SJSA1 (cell line): ENCODE results near the gene NHLRC2. TPM values are rescaled to one million over a fixed set of nuclear protein-coding genes. Genes with fewer than 3 reads are reported as not detected.
"Not testable (repeated sequence)": the region's sequence is repeated elsewhere in the genome, so short reads cannot be mapped to it uniquely, and the experiment has no call there.

ENCODE experiments used
- DNase-seq, 2 experiments: peaks; one replicate each; pipeline ENCODE4 v3.0.0-alpha.2; 2015 to 2020; ENCODE audit warnings: low spot score in 2 of 2, low read depth in 1 of 2
- H3K27ac ChIP-seq: fragments of 250-450 bp; sonication (Bioruptor Pico); 2 replicates; pipeline ENCODE4 v1.5.1; 2020; ENCODE audit warnings: mild to moderate bottlenecking, moderate library complexity
- H3K27me3 ChIP-seq: fragments of 250-450 bp; sonication (Bioruptor Pico); replicated peaks from 2 replicates; pipeline ENCODE4 v1.5.1; 2020; ENCODE audit warnings: mild to moderate bottlenecking, moderate library complexity
- H3K36me3 ChIP-seq: fragments of 250-450 bp; sonication (Bioruptor Pico); 2 replicates; pipeline ENCODE4 v1.5.1; 2020; ENCODE audit warnings: mild to moderate bottlenecking
- H3K4me1 ChIP-seq: fragments of 250-450 bp; sonication (Bioruptor Pico); replicated peaks from 2 replicates; pipeline ENCODE4 v1.6.1; 2021; ENCODE audit warnings: mild to moderate bottlenecking
- H3K4me3 ChIP-seq: fragments of 250-450 bp; sonication (Bioruptor Pico); 2 replicates; pipeline ENCODE4 v1.5.1; 2020; ENCODE audit warnings: mild to moderate bottlenecking
- H3K9me3 ChIP-seq: fragments of 250-450 bp; sonication (Bioruptor Pico); replicated peaks from 2 replicates; pipeline ENCODE4 v1.5.1; 2020; ENCODE audit warnings: mild to moderate bottlenecking
- total RNA-seq: library from RNA; depleted of rRNA; stranded (reverse); fragments of >200 nt; shearing (Covaris generic); gene quantifications from 2 replicates; pipeline ENCODE4 v1.2.3, GENCODE V29; 2014; rRNA removed

The NHLRC2 gene
- 16.1 and 25.0 TPM in 2 replicates for total RNA-seq

- no peaks in the 10 kb centered on the region for H3K27me3 ChIP-seq
- peak; percentile 80 to 91 for DNase-seq
- peaks cover 15% of the 10 kb centered on the region for H3K36me3 ChIP-seq
- peak within 1 kb of the TSS; percentile 89 for H3K4me3 ChIP-seq
- peak within 1 kb of the TSS; percentile 90 for H3K27ac ChIP-seq
- H3K9me3 ChIP-seq, result no peaks in the 10 kb centered on the region
- peaks cover 22% of the 10 kb centered on the region; the same call in 1 of the 2 replicates for H3K4me1 ChIP-seq
Observed at GRCh38 chr10:113854013-113854760, at the start of gene NHLRC2, which contains the start of gene DCLRE1A. Gene NHLRC2 (plus strand): TSS chr10:113854661. CDS start chr10:113854873, 212 bp downstream. Gene DCLRE1A (minus strand): TSS chr10:113854082. CDS start chr10:113853182, 900 bp downstream.

GRCh38 chr10:113806503-113806902 lies 48.0 kb upstream of the NHLRC2 start:
- H3K4me3 ChIP-seq, result no peak overlapping the region
- no peaks in the 10 kb centered on the region for H3K9me3 ChIP-seq
- H3K4me1 ChIP-seq, result no peaks in the 10 kb centered on the region
- H3K27me3 ChIP-seq, result peaks cover 11% of the 10 kb centered on the region
- H3K27ac ChIP-seq, result no peak overlapping the region
- H3K36me3 ChIP-seq, result no peaks in the 10 kb centered on the region
- DNase-seq, result no peak

GRCh38 chr10:113808168-113808567 lies 46.3 kb upstream of the NHLRC2 start:
- no peak for DNase-seq
- no peak overlapping the region for H3K4me3 ChIP-seq
- H3K27ac ChIP-seq, result no peak overlapping the region
- no peaks in the 10 kb centered on the region for H3K4me1 ChIP-seq
- H3K9me3 ChIP-seq, result no peaks in the 10 kb centered on the region
- peaks cover 11% of the 10 kb centered on the region for H3K27me3 ChIP-seq
- no peaks in the 10 kb centered on the region for H3K36me3 ChIP-seq

- H3K27ac ChIP-seq, H3K4me3 ChIP-seq, H3K9me3 ChIP-seq, H3K4me1 ChIP-seq, H3K36me3 ChIP-seq, DNase-seq, H3K27me3 ChIP-seq: not testable (repeated sequence)
Observed at GRCh38 chr10:113814700-113815099, 39.8 kb upstream of the NHLRC2 start.

- Histone ChIP-seq H3K27me3 (no peaks in the 10 kb centered on the region), H3K9me3 (no peaks in the 10 kb centered on the region), H3K4me1 (no peaks in the 10 kb centered on the region), H3K27ac (no peak overlapping the region), H3K4me3 (no peak overlapping the region), H3K36me3 (no peaks in the 10 kb centered on the region)
- DNase-seq, result no peak
Observed at GRCh38 chr10:113819989-113820388, 34.5 kb upstream of the NHLRC2 start.

- peak in 1 of 2 experiments; percentile 10 for DNase-seq
- Histone ChIP-seq H3K36me3 (no peaks in the 10 kb centered on the region), H3K27me3 (no peaks in the 10 kb centered on the region), H3K4me3 (no peak overlapping the region), H3K9me3 (no peaks in the 10 kb centered on the region), H3K27ac (no peak overlapping the region), H3K4me1 (no peaks in the 10 kb centered on the region)
Observed at GRCh38 chr10:113820507-113820906, 34.0 kb upstream of the NHLRC2 start.

GRCh38 chr10:113821306-113821705 lies 33.2 kb upstream of the NHLRC2 start:
- not testable (repeated sequence) for H3K36me3 ChIP-seq, DNase-seq, H3K27me3 ChIP-seq, H3K4me3 ChIP-seq, H3K9me3 ChIP-seq, H3K4me1 ChIP-seq, H3K27ac ChIP-seq

GRCh38 chr10:113822174-113822573 lies 32.3 kb upstream of the NHLRC2 start:
- H3K27ac ChIP-seq, result no peak overlapping the region
- no peaks in the 10 kb centered on the region for H3K4me1 ChIP-seq
- no peaks in the 10 kb centered on the region for H3K36me3 ChIP-seq
- no peaks in the 10 kb centered on the region for H3K27me3 ChIP-seq
- H3K4me3 ChIP-seq, result no peak overlapping the region
- no peak for DNase-seq
- H3K9me3 ChIP-seq, result no peaks in the 10 kb centered on the region

- H3K9me3 ChIP-seq, result no peaks in the 10 kb centered on the region
- H3K4me3 ChIP-seq, result no peak overlapping the region
- H3K36me3 ChIP-seq, result no peaks in the 10 kb centered on the region
- no peak overlapping the region for H3K27ac ChIP-seq
- H3K27me3 ChIP-seq, result 0 out of 2 replicates have a peak, but pooled peaks cover 5% of the 10 kb centered on the region
- no peaks in the 10 kb centered on the region for H3K4me1 ChIP-seq
- no peak for DNase-seq
Observed at GRCh38 chr10:113823389-113823788, 31.1 kb upstream of the NHLRC2 start.

GRCh38 chr10:113825791-113826190 lies 28.7 kb upstream of the NHLRC2 start:
- Histone ChIP-seq H3K27ac (no peak overlapping the region), H3K36me3 (no peaks in the 10 kb centered on the region), H3K4me3 (no peak overlapping the region), H3K9me3 (no peaks in the 10 kb centered on the region), H3K27me3 (peaks cover 13% of the 10 kb centered on the region), H3K4me1 (no peaks in the 10 kb centered on the region)
- DNase-seq, result no peak

GRCh38 chr10:113828567-113828966 lies 25.9 kb upstream of the NHLRC2 start:
- not testable (repeated sequence) for H3K36me3 ChIP-seq, H3K4me1 ChIP-seq, DNase-seq, H3K4me3 ChIP-seq, H3K27ac ChIP-seq, H3K9me3 ChIP-seq
- peaks cover 13% of the 10 kb centered on the region for H3K27me3 ChIP-seq

- DNase-seq, result no peak
- H3K4me1 ChIP-seq, result no peaks in the 10 kb centered on the region
- H3K27ac ChIP-seq, result no peak overlapping the region
- H3K4me3 ChIP-seq, result no peak overlapping the region
- peaks cover 32% of the 10 kb centered on the region for H3K36me3 ChIP-seq
- H3K9me3 ChIP-seq, result no peaks in the 10 kb centered on the region
- H3K27me3 ChIP-seq, result no peaks in the 10 kb centered on the region
Observed at GRCh38 chr10:113842171-113842570, 12.3 kb upstream of the NHLRC2 start.

- Histone ChIP-seq H3K4me3 (no peak overlapping the region), H3K27ac (no peak overlapping the region), H3K9me3 (no peaks in the 10 kb centered on the region), H3K27me3 (no peaks in the 10 kb centered on the region), H3K4me1 (no peaks in the 10 kb centered on the region), H3K36me3 (peaks cover 36% of the 10 kb centered on the region)
- DNase-seq, result no peak
Observed at GRCh38 chr10:113843972-113844485, 10.4 kb upstream of the NHLRC2 start.

- Histone ChIP-seq H3K9me3 (no peaks in the 10 kb centered on the region), H3K36me3 (peaks cover 30% of the 10 kb centered on the region), H3K27me3 (no peaks in the 10 kb centered on the region), H3K4me1 (no peaks in the 10 kb centered on the region), H3K4me3 (no peak overlapping the region), H3K27ac (no peak overlapping the region)
- no peak for DNase-seq
Observed at GRCh38 chr10:113846036-113846435, 8.4 kb upstream of the NHLRC2 start.
